HEK293T (cell line): ENCODE data around the gene DNER.

Source experiments
- CTBP1 ChIP-seq: fragments of 450-650 bp; IDR thresholded peaks from 2 replicates; pipeline ENCODE4 v1.6.1; 2016; ENCODE audit warnings: borderline replicate concordance
- FOXA1 ChIP-seq: fragments of 450-650 bp; IDR thresholded peaks from 2 replicates; pipeline ENCODE4 v1.6.1; 2016; ENCODE audit warnings: mild to moderate bottlenecking
- FOXM1 ChIP-seq: fragments of 450-650 bp; IDR thresholded peaks from 2 replicates; pipeline ENCODE4 v1.6.1; 2017; ENCODE audit warnings: mild to moderate bottlenecking, borderline replicate concordance

DNA sequence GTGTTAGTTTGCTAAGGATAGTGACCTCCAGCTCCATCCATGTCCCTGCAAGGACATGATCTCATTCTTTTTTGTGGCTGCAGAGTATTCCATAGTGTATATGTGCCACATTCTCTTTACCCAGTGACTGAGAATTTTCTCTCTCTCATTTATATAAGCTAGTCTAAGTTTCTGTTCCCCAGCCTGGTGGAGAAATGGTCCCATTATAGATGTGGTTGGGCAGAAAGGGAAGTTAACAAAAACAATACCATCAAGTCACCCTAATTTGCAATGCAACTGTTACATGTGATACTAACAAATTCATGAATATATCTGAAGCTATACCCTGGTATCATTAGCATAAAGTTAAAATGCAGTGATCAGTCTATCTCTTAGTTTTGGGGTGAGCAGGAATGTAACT, 54.0 kb downstream of the DNER start:
- TF ChIP-seq FOXM1 = no peak
- TF ChIP-seq CTBP1 = no peak
- no peak for TF ChIP-seq FOXA1
